HEK293 (cell line): ENCODE measurements around the gene LIN54.

Experiments used
- PATZ1 ChIP-seq: fragments of 450-650 bp; formaldehyde crosslinking; IDR thresholded peaks from 2 replicates; pipeline ENCODE4 v1.5.1; 2016; ENCODE audit warnings: missing biosample characterization, missing genetic modification characterization
- ZNF354C ChIP-seq: fragments of 450-650 bp; formaldehyde crosslinking; IDR thresholded peaks from 2 replicates; pipeline ENCODE4 v1.5.1; 2016; ENCODE audit warnings: missing biosample characterization, missing genetic modification characterization, low read depth, borderline replicate concordance
- ZNF561 ChIP-seq: fragments of 450-650 bp; IDR thresholded peaks from 2 replicates; pipeline ENCODE4 v1.5.1; 2018; ENCODE audit warnings: missing biosample characterization, missing genetic modification characterization, borderline replicate concordance
- TF ChIP-seq, protein P1 (sequence below): fragments of 450-650 bp; formaldehyde crosslinking; IDR thresholded peaks from 2 replicates; pipeline ENCODE4 v1.5.1; 2016; ENCODE audit warnings: missing biosample characterization, missing genetic modification characterization

- TF ChIP-seq ZNF354C (tag by site-specific recombination), result no peak
- TF ChIP-seq, protein P1, sequence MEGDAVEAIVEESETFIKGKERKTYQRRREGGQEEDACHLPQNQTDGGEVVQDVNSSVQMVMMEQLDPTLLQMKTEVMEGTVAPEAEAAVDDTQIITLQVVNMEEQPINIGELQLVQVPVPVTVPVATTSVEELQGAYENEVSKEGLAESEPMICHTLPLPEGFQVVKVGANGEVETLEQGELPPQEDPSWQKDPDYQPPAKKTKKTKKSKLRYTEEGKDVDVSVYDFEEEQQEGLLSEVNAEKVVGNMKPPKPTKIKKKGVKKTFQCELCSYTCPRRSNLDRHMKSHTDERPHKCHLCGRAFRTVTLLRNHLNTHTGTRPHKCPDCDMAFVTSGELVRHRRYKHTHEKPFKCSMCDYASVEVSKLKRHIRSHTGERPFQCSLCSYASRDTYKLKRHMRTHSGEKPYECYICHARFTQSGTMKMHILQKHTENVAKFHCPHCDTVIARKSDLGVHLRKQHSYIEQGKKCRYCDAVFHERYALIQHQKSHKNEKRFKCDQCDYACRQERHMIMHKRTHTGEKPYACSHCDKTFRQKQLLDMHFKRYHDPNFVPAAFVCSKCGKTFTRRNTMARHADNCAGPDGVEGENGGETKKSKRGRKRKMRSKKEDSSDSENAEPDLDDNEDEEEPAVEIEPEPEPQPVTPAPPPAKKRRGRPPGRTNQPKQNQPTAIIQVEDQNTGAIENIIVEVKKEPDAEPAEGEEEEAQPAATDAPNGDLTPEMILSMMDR (tag by site-specific recombination), result no peak
- no peak for TF ChIP-seq PATZ1 (tag by site-specific recombination)
- no peak for TF ChIP-seq ZNF561 (tag by site-specific recombination)
Observed at GRCh38 chr4:83013902-83014301, 3.3 kb upstream of the LIN54 start.
